Psoas muscle (tissue), 7 donors: Measurements from ENCODE around the gene PPDPF. TPM values are rescaled to one million over a fixed set of nuclear protein-coding genes. Genes with fewer than 3 reads are reported as not detected.

Source experiments
- polyA plus RNA-seq, 3 donors: library from polyadenylated mRNA; stranded (reverse); fragments of 200-250 nt; gene quantifications; one replicate each; pipeline ENCODE4 v1.2.3, GENCODE V29; 2013
- total RNA-seq, 4 donors: library from RNA; stranded (reverse); fragmentation: NEBNext Ultra II Directional in 2 of 4; extraction: Animal tissue kit (Norgen Biotek cat#: 25700) in 2 of 4; gene quantifications; one replicate each; pipeline versions ENCODE4 v1.2.1 to v1.2.4, GENCODE V29; 2021 to 2023
- donor health status: healthy with polysubstance abuse.
- donor health status: DM: no; HTN: no; CAD: no; lungs with moderate emphysema.
- donor health status: Bipolar disorder and iron deficiency.
- donor health status: healthy.
- donor health status: DM: no; HTN: no; CAD: no.
- donor health status: DM: no; HTN: no; CAD: no.
- donor health status: DM: yes; HTN: yes; CAD: no.

The PPDPF gene
- total and polyA plus RNA-seq, 7 donors, result 130 to 198 (median 153) TPM

Other genes with a start within 250 kb of the PPDPF start
- gene ARFGAP1, start 248.0 kb upstream of the PPDPF start, total RNA-seq, result 10 to 100 TPM; 19.9 to 42.2 (median 25.5) TPM
- gene ARFGAP1, start 248.0 kb upstream of the PPDPF start, polyA plus RNA-seq, result 10 to 100 TPM; 22.3 to 42.0 (median 30.4) TPM
- not detected for gene COL20A1, start 227.6 kb upstream of the PPDPF start, total RNA-seq
- gene COL20A1, start 227.6 kb upstream of the PPDPF start, polyA plus RNA-seq, result under 1 TPM in 2 of 3 donors, not detected in 1; 0.08 to 0.09 TPM
- gene CHRNA4, start 159.4 kb upstream of the PPDPF start, total RNA-seq, result under 1 TPM in 2 of 4 donors, not detected in 2; 0.24 to 0.41 TPM
- under 1 TPM in 1 of 3 donors, not detected in 2; 0.01 TPM for gene CHRNA4, start 159.4 kb upstream of the PPDPF start, polyA plus RNA-seq
- 1 to 10 TPM in 1 of 4 donors, under 1 TPM in 3; 0.11 to 2.8 (median 0.28) TPM for gene KCNQ2, start 48.1 kb upstream of the PPDPF start, total RNA-seq
- gene KCNQ2, start 48.1 kb upstream of the PPDPF start, polyA plus RNA-seq, result under 1 TPM in 2 of 3 donors, not detected in 1; 0.01 to 0.03 TPM
- gene EEF1A2, start 21.7 kb upstream of the PPDPF start, total RNA-seq, result 1,000 to 10,000 TPM; 1,781 to 2,126 (median 2,004) TPM
- gene EEF1A2, start 21.7 kb upstream of the PPDPF start, polyA plus RNA-seq, result 1,000 to 10,000 TPM in 2 of 3 donors, 100 to 1,000 TPM in 1; 952 to 1,898 (median 1,229) TPM
- gene PTK6, start 16.6 kb downstream of the PPDPF start, total RNA-seq, result under 1 TPM in 1 of 4 donors, not detected in 3; 0.06 TPM
- gene PTK6, start 16.6 kb downstream of the PPDPF start, polyA plus RNA-seq, result under 1 TPM in 2 of 3 donors, not detected in 1; 0.04 TPM
- not detected for gene SRMS, start 27.0 kb downstream of the PPDPF start, total RNA-seq
- gene SRMS, start 27.0 kb downstream of the PPDPF start, polyA plus RNA-seq, result not detected
- gene FNDC11, start 33.4 kb downstream of the PPDPF start, total RNA-seq, result under 1 TPM in 1 of 4 donors, not detected in 3; 0.14 TPM
- gene FNDC11, start 33.4 kb downstream of the PPDPF start, polyA plus RNA-seq, result under 1 TPM in 2 of 3 donors, not detected in 1; 0.07 to 0.08 TPM
- gene HELZ2, start 53.5 kb downstream of the PPDPF start, total RNA-seq, result 1 to 10 TPM; 3.5 to 8.0 (median 5.4) TPM
- gene HELZ2, start 53.5 kb downstream of the PPDPF start, polyA plus RNA-seq, result 1 to 10 TPM in 2 of 3 donors, under 1 TPM in 1; 0.82 to 3.1 (median 1.5) TPM
- 10 to 100 TPM in 1 of 4 donors, 1 to 10 TPM in 3; 5.4 to 10.1 (median 7.8) TPM for gene GMEB2, start 106.3 kb downstream of the PPDPF start, total RNA-seq
- gene GMEB2, start 106.3 kb downstream of the PPDPF start, polyA plus RNA-seq, result 1 to 10 TPM; 6.9 to 8.7 (median 8.5) TPM
- 1 to 10 TPM; 2.4 to 3.1 (median 2.7) TPM for gene STMN3, start 132.7 kb downstream of the PPDPF start, total RNA-seq
- gene STMN3, start 132.7 kb downstream of the PPDPF start, polyA plus RNA-seq, result 1 to 10 TPM; 1.0 to 2.7 (median 1.2) TPM
- 10 to 100 TPM in 2 of 4 donors, 1 to 10 TPM in 2; 9.2 to 17.5 (median 10.9) TPM for gene RTEL1, start 137.5 kb downstream of the PPDPF start, total RNA-seq
- gene RTEL1, start 137.5 kb downstream of the PPDPF start, polyA plus RNA-seq, result 1 to 10 TPM; 5.2 to 7.3 (median 7.1) TPM
- gene TNFRSF6B, start 175.9 kb downstream of the PPDPF start, total RNA-seq, result 1 to 10 TPM in 3 of 4 donors, not detected in 1; 1.3 to 2.2 (median 1.6) TPM
- gene TNFRSF6B, start 175.9 kb downstream of the PPDPF start, polyA plus RNA-seq, result 10 to 100 TPM in 1 of 3 donors, 1 to 10 TPM in 1, under 1 TPM in 1; 0.56 to 16.1 (median 6.1) TPM
- gene ARFRP1, start 187.2 kb downstream of the PPDPF start, total RNA-seq, result 10 to 100 TPM; 22.9 to 38.9 (median 32.6) TPM
- gene ARFRP1, start 187.2 kb downstream of the PPDPF start, polyA plus RNA-seq, result 10 to 100 TPM; 31.7 to 74.0 (median 32.4) TPM
- 10 to 100 TPM; 10.7 to 18.2 (median 14.9) TPM for gene ZGPAT, start 187.3 kb downstream of the PPDPF start, total RNA-seq
- 10 to 100 TPM; 28.4 to 54.8 (median 43.6) TPM for gene ZGPAT, start 187.3 kb downstream of the PPDPF start, polyA plus RNA-seq
- 1 to 10 TPM; 1.7 to 4.6 (median 2.6) TPM for gene LIME1, start 215.9 kb downstream of the PPDPF start, total RNA-seq
- gene LIME1, start 215.9 kb downstream of the PPDPF start, polyA plus RNA-seq, result 1 to 10 TPM; 3.1 to 5.1 (median 4.4) TPM
- 10 to 100 TPM; 40.2 to 79.1 (median 54.7) TPM for gene SLC2A4RG, start 219.0 kb downstream of the PPDPF start, total RNA-seq
- 10 to 100 TPM; 27.1 to 45.5 (median 43.7) TPM for gene SLC2A4RG, start 219.0 kb downstream of the PPDPF start, polyA plus RNA-seq